Activated T-cell treated with anti-CD3 and anti-CD28 coated beads, Interleukin-2, amount 50 U/mL, for 24 hours (primary cell): ENCODE data around the gene MOCOS.

ENCODE experiments used
- DNase-seq: peaks from one replicate; pipeline ENCODE4 v3.0.0-alpha.2; 2020
- H3K27ac Mint-ChIP-seq: 2 replicates; pipeline ENCODE4 v1.8.0; 2020; ENCODE audit warnings: mild to moderate bottlenecking, mixed read lengths
- H3K27me3 Mint-ChIP-seq: 2 replicates; pipeline ENCODE4 v1.8.0; 2020; ENCODE audit warnings: mixed read lengths
- H3K36me3 Mint-ChIP-seq: 2 replicates; pipeline ENCODE4 v1.8.0; 2020; ENCODE audit warnings: low read depth, mixed read lengths
- H3K4me1 Mint-ChIP-seq: 2 replicates; pipeline ENCODE4 v1.8.0; 2020; ENCODE audit warnings: low read depth, mixed read lengths
- H3K4me3 Mint-ChIP-seq: 2 replicates; pipeline ENCODE4 v1.8.0; 2020; ENCODE audit warnings: mild to moderate bottlenecking, moderate library complexity, mixed read lengths
- H3K9me3 Mint-ChIP-seq: 2 replicates; pipeline ENCODE4 v1.8.0; 2020; ENCODE audit warnings: mixed read lengths

The MOCOS gene

GRCh38 chr18:36186461-36187192, 670 bp upstream of the MOCOS start:
- Mint-ChIP-seq H3K27ac (no peak overlapping the region), H3K9me3 (no peaks in the 10 kb centered on the region), H3K4me3 (peak overlapping the region; percentile 78), H3K36me3 (no peaks in the 10 kb centered on the region), H3K27me3 (peaks cover 40% of the 10 kb centered on the region), H3K4me1 (peaks cover 15% of the 10 kb centered on the region)
- DNase-seq = peak; percentile 41

GRCh38 chr18:36187826-36188721, 777 bp downstream of the MOCOS start:
- Mint-ChIP-seq H3K36me3 (no peaks in the 10 kb centered on the region), H3K9me3 (no peaks in the 10 kb centered on the region), H3K27me3 (peaks cover 42% of the 10 kb centered on the region), H3K4me1 (peaks cover 15% of the 10 kb centered on the region), H3K4me3 (peak overlapping the region; percentile 65), H3K27ac (no peak overlapping the region)
- DNase-seq = no peak

- Mint-ChIP-seq H3K36me3 (no peaks in the 10 kb centered on the region), H3K9me3 (no peaks in the 10 kb centered on the region), H3K4me1 (peaks cover 15% of the 10 kb centered on the region), H3K27me3 (peaks cover 42% of the 10 kb centered on the region), H3K27ac (no peak overlapping the region), H3K4me3 (no peak overlapping the region)
- DNase-seq = no peak
These were observed 1.6 kb downstream of the MOCOS start for GRCh38 chr18:36188916-36189315.

- Mint-ChIP-seq H3K4me1 (peaks cover 15% of the 10 kb centered on the region), H3K9me3 (no peaks in the 10 kb centered on the region), H3K4me3 (no peak overlapping the region), H3K36me3 (no peaks in the 10 kb centered on the region), H3K27ac (no peak overlapping the region), H3K27me3 (peaks cover 42% of the 10 kb centered on the region)
- DNase-seq = no peak
These were observed 2.2 kb downstream of the MOCOS start for GRCh38 chr18:36189486-36189885.

GRCh38 chr18:36191286-36191685, 4.0 kb downstream of the MOCOS start:
- Mint-ChIP-seq H3K27me3 (peaks cover 35% of the 10 kb centered on the region), H3K27ac (no peak overlapping the region), H3K36me3 (no peaks in the 10 kb centered on the region), H3K9me3 (no peaks in the 10 kb centered on the region), H3K4me3 (no peak overlapping the region), H3K4me1 (peaks cover 14% of the 10 kb centered on the region)
- DNase-seq = no peak

- Mint-ChIP-seq H3K36me3 (no peaks in the 10 kb centered on the region), H3K27ac (no peak overlapping the region), H3K4me1 (peaks cover 10% of the 10 kb centered on the region), H3K27me3 (peaks cover 32% of the 10 kb centered on the region), H3K4me3 (no peak overlapping the region), H3K9me3 (no peaks in the 10 kb centered on the region)
- no peak for DNase-seq
These were observed 4.4 kb downstream of the MOCOS start for GRCh38 chr18:36191711-36192110.

GRCh38 chr18:36194600-36195315, 7.5 kb downstream of the MOCOS start:
- no peaks in the 10 kb centered on the region for H3K36me3 Mint-ChIP-seq
- H3K4me1 Mint-ChIP-seq = no peaks in the 10 kb centered on the region
- no peaks in the 10 kb centered on the region for H3K9me3 Mint-ChIP-seq
- DNase-seq = no peak
- H3K27ac Mint-ChIP-seq = no peak overlapping the region
- H3K4me3 Mint-ChIP-seq = no peak overlapping the region
- peaks cover 11% of the 10 kb centered on the region for H3K27me3 Mint-ChIP-seq

- Mint-ChIP-seq H3K4me3 (no peak overlapping the region), H3K27me3 (peaks cover 5% of the 10 kb centered on the region), H3K9me3 (no peaks in the 10 kb centered on the region), H3K27ac (no peak overlapping the region), H3K36me3 (no peaks in the 10 kb centered on the region), H3K4me1 (no peaks in the 10 kb centered on the region)
- DNase-seq = no peak
These were observed 8.3 kb downstream of the MOCOS start for GRCh38 chr18:36195427-36196122.

GRCh38 chr18:36196238-36196995, 9.1 kb downstream of the MOCOS start:
- Mint-ChIP-seq H3K4me3 (no peak overlapping the region), H3K27me3 (peaks cover 5% of the 10 kb centered on the region), H3K27ac (no peak overlapping the region), H3K4me1 (no peaks in the 10 kb centered on the region), H3K9me3 (no peaks in the 10 kb centered on the region), H3K36me3 (no peaks in the 10 kb centered on the region)
- no peak for DNase-seq

- Mint-ChIP-seq H3K9me3 (no peaks in the 10 kb centered on the region), H3K4me3 (no peak overlapping the region), H3K4me1 (no peaks in the 10 kb centered on the region), H3K27me3 (peaks cover 3% of the 10 kb centered on the region), H3K27ac (no peak overlapping the region), H3K36me3 (no peaks in the 10 kb centered on the region)
- no peak for DNase-seq
These were observed 10.3 kb downstream of the MOCOS start for GRCh38 chr18:36197511-36198166.

- DNase-seq = no peak
- Mint-ChIP-seq H3K4me3 (no peak overlapping the region), H3K27me3 (peaks cover 3% of the 10 kb centered on the region), H3K36me3 (no peaks in the 10 kb centered on the region), H3K4me1 (no peaks in the 10 kb centered on the region), H3K27ac (no peak overlapping the region), H3K9me3 (no peaks in the 10 kb centered on the region)
These were observed 12.5 kb downstream of the MOCOS start for GRCh38 chr18:36199691-36200295.

GRCh38 chr18:36200354-36200771, 13.1 kb downstream of the MOCOS start:
- H3K27ac Mint-ChIP-seq = no peak overlapping the region

GRCh38 chr18:36201765-36202164, 14.5 kb downstream of the MOCOS start:
- Mint-ChIP-seq H3K4me1 (no peaks in the 10 kb centered on the region), H3K36me3 (no peaks in the 10 kb centered on the region), H3K9me3 (no peaks in the 10 kb centered on the region), H3K27me3 (peaks cover 3% of the 10 kb centered on the region), H3K27ac (no peak overlapping the region), H3K4me3 (no peak overlapping the region)
- DNase-seq = no peak

More at GRCh38 chr18:36200354-36200771, 13.1 kb downstream of the MOCOS start:
- Mint-ChIP-seq H3K36me3 (no peaks in the 10 kb centered on the region), H3K4me1 (no peaks in the 10 kb centered on the region), H3K4me3 (no peak overlapping the region), H3K9me3 (no peaks in the 10 kb centered on the region), H3K27me3 (peaks cover 3% of the 10 kb centered on the region)
- no peak for DNase-seq
